ENCODE measurements around the gene ST3GAL2. TPM values are rescaled to one million over a fixed set of nuclear protein-coding genes. Genes with fewer than 3 reads are reported as not detected.

The ST3GAL2 gene
- total RNA-seq, 1 experiment from 2014 or later: 7.7 TPM

GRCh38 chr16:70422543-70422942, 16.4 kb downstream of the ST3GAL2 start:
- intact Hi-C loops (cut with micrococcal nuclease): no loop called here
- Mint-ChIP-seq H3K4me1 (ENCODE audit: insufficient read depth, unreplicated experiment) (peaks cover 3% of the 10 kb centered on the region), H3K9me3 (ENCODE audit: unreplicated experiment) (no peaks in the 10 kb centered on the region), H3K27ac (ENCODE audit: low read depth, unreplicated experiment) (no peak overlapping the region), H3K27me3 (ENCODE audit: insufficient read depth, unreplicated experiment) (no peaks in the 10 kb centered on the region), H3K4me3 (ENCODE audit: unreplicated experiment) (no peak overlapping the region), H3K36me3 (ENCODE audit: insufficient read depth, unreplicated experiment) (peaks cover 16% of the 10 kb centered on the region)
- TF ChIP-seq CTCF (IDR thresholded peaks at IDR 0.05; ENCODE audit: unreplicated experiment): no peak
- CTCF ChIA-PET: interaction anchor here (0.7 kb wide), 1 partner anchor 16 kb away, joined by 3 read pairs; the partner anchor contains the start of gene ST3GAL2
- no peak for DNase-seq (ENCODE audit: unreplicated experiment)
- BruUV-seq (replicated peaks): no TSS peak
- POLR2A ChIA-PET: interaction anchor here (1.0 to 1.4 kb wide), 3 partner anchors 11 to 76 kb away, joined by 3 to 5 read pairs (median 3); partner anchors contain the start of gene DDX19A

GRCh38 chr16:70421473-70422311, 17.2 kb downstream of the ST3GAL2 start:
- H3K36me3 Mint-ChIP-seq (ENCODE audit: insufficient read depth, unreplicated experiment): peaks cover 16% of the 10 kb centered on the region
- ChIA-PET POLR2A (interaction anchor here (0.6 to 1.4 kb wide), 4 partner anchors 10 to 102 kb away, joined by 3 to 5 read pairs (median 3); partner anchors contain the start of gene COG4), CTCF (interaction anchor here (0.7 kb wide), 1 partner anchor 17 kb away, joined by 3 read pairs; the partner anchor contains the start of gene ST3GAL2)
- H3K4me1 Mint-ChIP-seq (ENCODE audit: insufficient read depth, unreplicated experiment): no peaks in the 10 kb centered on the region
- no peak for TF ChIP-seq CTCF (IDR thresholded peaks at IDR 0.05; ENCODE audit: unreplicated experiment)
- no peak for DNase-seq (ENCODE audit: unreplicated experiment)
- no peaks in the 10 kb centered on the region for H3K9me3 Mint-ChIP-seq (ENCODE audit: unreplicated experiment)
- H3K4me3 Mint-ChIP-seq (ENCODE audit: unreplicated experiment): no peak overlapping the region
- BruUV-seq (replicated peaks): no TSS peak
- no peak overlapping the region for H3K27ac Mint-ChIP-seq (ENCODE audit: low read depth, unreplicated experiment)
- intact Hi-C loops (cut with micrococcal nuclease): no loop called here
- no peaks in the 10 kb centered on the region for H3K27me3 Mint-ChIP-seq (ENCODE audit: insufficient read depth, unreplicated experiment)

- Mint-ChIP-seq H3K4me1 (ENCODE audit: insufficient read depth, unreplicated experiment) (no peaks in the 10 kb centered on the region), H3K27ac (ENCODE audit: low read depth, unreplicated experiment) (no peak overlapping the region), H3K27me3 (ENCODE audit: insufficient read depth, unreplicated experiment) (no peaks in the 10 kb centered on the region), H3K9me3 (ENCODE audit: unreplicated experiment) (no peaks in the 10 kb centered on the region), H3K4me3 (ENCODE audit: unreplicated experiment) (no peak overlapping the region), H3K36me3 (ENCODE audit: insufficient read depth, unreplicated experiment) (peaks cover 16% of the 10 kb centered on the region)
- no peak for TF ChIP-seq CTCF (IDR thresholded peaks at IDR 0.05; ENCODE audit: unreplicated experiment)
- DNase-seq (ENCODE audit: unreplicated experiment): no peak
- ChIA-PET POLR2A (interaction anchor here (1.1 kb wide), 1 partner anchor 11 kb away, joined by 3 read pairs; no protein-coding TSS in a partner anchor), CTCF (no interaction called here)
- intact Hi-C loops (cut with micrococcal nuclease): no loop called here
- no TSS peak for BruUV-seq (replicated peaks)
Measured at GRCh38 chr16:70421014-70421413, 17.9 kb downstream of the ST3GAL2 start.
